Pulmonary artery endothelial cell (primary cell): ENCODE results near the gene VAMP3. TPM values are rescaled to one million over a fixed set of nuclear protein-coding genes. Genes with fewer than 3 reads are reported as not detected.
"Not testable (repeated sequence)": the region's sequence is repeated elsewhere in the genome, so short reads cannot be mapped to it uniquely, and the experiment has no call there.

ENCODE experiments used
- DNase-seq: peaks from one replicate; pipeline ENCODE4 v3.0.0-alpha.2; 2011; ENCODE audit warnings: low read depth, low spot score
- total RNA-seq: library from RNA; depleted of rRNA; stranded (reverse); fragments of >200 nt; gene quantifications from 2 replicates; pipeline ENCODE4 v1.2.3, GENCODE V29; 2014

Gene VAMP3
- total RNA-seq, 1 donor from 2014 or later, result 103 TPM

DNA sequence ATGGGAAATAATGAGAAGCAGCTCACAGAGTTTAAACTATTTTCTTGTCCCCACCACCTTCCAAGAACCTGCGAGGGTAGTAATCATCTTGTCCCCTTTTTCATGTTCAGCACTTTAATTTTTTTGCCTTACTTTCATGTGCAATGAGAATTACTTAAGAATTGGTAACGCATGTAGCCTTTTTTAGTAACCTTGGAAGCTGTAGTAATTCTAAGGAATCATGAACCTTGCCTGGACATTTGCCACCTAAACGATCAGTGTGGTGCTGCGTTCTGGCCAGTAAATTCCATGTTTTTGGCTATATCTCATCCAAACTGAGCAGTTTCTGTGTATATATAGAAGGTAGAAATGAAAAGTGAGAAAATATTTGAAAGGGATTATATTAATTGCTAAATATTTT lies 3.9 kb upstream of the VAMP3 start:
- no peak for DNase-seq

DNA sequence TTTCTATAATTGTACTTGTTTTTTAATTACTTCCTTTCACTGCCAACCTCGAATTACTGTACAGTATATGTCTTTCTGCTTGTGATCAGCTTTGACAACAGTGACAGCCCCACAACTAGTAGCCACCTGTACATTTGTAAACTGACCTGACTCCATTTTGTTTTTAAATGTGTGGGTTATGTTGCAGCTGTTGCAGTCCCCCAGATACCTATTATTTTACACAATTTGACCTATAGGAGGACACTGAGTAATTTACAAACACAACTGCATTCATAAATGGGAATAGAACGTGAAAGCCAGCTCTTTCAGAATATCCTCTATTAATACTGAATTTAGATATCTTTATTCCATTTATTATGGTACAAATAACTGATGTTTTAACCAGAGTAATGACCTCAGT lies 2.5 kb upstream of the VAMP3 start:
- no peak for DNase-seq

DNA sequence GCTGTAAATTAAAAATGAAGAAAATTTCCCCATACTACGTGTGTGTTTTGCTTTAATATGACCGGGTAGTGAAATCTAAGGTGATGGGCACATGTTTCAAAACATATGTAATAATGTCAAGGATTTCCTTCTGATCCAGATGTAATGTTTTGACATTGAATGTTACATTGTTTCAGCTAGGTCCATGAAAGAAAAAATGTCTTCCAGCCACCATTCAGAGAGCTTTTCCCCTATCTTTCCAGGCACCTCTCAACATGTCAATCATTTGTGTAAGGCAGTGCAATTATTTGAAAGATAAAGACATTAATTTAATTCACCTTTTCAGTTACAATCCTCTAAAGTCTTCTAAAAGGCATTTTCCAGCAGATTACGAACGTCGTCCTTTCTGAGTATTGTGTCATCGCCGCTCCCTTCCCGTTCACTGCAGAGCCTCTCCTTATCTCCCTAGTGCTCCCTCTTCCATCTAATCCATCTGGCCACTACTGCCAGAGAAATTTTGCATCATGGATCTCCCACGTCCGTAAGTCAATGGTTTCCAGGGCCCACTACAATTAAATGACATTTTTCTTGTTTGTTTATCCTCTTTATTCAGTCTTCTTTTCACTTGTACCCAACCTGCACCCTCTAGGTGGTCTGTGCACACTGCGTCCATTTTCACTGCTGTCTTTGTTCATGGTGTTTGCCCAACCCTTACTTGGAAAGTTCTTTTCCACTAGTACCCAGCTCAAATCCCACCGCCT lies 1.3 kb upstream of the VAMP3 start:
- DNase-seq, result no peak

DNA sequence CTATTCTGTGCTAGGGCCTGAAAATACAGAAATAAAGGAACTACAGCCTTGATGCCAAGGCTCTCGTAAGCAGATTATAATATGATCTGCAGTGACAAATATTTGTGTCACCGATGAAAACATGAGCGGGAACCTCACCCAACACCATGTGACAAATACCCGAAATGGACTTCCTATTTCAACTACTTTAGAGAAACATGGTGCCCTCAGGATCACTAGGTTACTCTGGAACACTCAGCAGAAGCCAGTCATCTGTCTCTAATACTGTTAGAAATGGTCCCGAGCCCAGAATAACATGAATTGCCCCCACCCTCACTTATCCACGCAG lies 463 bp upstream of the VAMP3 start:
- DNase-seq, result no peak

DNA sequence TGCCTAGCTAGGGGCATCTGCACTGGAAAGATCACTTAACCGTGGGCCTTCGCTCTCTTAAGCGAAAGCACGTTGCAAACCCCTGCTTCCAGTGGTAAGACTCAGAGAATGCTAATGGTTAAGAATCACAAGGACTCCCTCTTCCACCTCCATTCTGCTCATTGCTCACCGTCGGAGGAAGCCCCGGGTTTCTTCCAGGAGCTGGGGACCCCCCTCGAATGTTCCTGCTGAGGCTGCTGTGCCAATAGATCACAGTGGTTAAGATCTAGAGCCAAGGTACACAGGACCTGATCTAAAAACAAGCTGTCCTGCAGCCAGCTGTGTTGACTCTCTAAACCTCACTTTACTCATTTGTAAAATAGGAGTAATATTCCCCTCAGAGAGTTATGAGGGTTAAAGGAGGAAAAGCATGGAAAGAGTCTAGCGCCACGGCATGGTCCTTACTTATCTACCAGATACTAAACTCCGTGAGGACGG lies 765 bp downstream of the VAMP3 start:
- no peak for DNase-seq

DNA sequence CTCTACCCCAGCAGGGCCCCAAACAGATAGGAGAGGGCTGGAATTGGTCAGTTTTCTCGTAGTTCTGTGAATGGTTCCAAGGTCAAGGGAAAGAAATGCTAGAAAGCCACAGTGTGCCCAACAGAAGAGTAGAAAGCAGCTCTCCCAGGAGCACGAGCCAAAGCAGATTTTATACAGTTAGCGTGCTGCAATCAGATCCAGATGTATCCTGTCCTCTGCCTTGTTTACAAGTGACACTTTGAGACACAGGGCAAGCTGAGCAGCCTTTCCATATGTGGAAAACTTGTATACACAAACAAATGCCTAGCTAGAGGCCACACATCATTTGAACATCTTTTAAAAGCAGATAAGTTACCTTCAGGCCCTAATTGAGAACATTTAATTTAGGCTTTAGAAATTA lies 6.5 kb downstream of the VAMP3 start:
- DNase-seq, result no peak

DNA sequence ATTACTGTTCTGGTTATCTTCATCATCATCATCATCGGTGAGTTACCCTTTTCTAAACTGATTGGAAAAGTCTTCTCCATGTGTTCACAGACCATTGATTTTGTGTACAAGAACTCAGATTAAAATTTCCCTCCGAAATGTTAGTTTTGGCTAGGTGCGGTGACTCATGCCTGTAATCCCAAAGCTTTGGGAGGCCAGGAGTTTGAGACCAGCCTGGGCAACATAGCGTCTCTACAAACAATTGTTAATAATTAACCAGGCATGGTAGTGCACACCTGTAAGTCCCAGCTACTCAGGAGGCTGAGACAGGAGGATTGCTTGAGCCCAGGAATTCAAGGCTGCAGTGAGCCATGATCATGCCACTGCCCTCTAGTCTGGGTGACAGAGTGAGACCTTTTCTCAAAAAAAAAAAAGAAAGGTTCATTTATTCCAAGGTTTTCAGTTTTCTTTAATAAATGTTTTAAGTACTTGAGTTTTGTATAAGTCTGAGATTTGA lies 7.1 kb downstream of the VAMP3 start:
- DNase-seq, result no peak

DNA sequence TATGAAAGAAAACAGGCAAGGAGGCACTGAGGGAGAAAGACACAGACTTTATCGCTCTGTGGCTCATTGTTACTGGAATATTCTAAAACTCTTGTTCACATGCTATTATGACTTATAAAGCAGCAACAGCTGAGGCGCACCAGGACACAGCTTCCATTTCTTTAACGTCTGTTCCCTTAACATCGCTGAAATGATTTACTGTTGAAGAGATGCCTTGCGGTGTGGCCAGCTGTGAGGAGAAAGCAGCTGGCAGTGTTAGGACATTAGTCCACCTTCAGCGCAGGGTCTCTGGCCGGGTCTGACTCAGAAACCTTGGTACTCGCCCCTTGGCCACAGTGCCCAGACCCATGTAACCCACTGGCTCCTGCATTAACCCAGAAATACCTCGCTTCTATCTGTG lies 9.9 kb downstream of the VAMP3 start:
- DNase-seq, result no peak

DNA sequence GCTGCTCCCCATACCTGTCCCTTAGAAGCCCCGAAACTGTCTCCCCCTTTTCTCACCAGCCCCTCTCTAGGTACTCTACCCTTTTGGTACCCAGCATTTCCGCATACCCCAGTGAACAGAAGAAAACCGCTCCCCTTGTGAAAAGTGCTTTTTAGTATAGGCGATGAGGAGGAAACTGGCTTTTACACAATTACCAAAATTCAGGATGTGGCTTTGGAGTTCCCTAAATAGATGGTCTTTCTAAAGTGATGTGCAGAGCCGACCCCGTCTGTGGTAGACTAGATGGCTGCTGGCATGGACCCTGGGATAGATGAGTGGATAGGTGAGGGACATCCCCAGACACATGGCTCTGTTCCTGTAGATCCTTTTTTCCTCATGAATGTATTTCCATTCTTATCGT lies 10.4 kb downstream of the VAMP3 start:
- no peak for DNase-seq

DNA sequence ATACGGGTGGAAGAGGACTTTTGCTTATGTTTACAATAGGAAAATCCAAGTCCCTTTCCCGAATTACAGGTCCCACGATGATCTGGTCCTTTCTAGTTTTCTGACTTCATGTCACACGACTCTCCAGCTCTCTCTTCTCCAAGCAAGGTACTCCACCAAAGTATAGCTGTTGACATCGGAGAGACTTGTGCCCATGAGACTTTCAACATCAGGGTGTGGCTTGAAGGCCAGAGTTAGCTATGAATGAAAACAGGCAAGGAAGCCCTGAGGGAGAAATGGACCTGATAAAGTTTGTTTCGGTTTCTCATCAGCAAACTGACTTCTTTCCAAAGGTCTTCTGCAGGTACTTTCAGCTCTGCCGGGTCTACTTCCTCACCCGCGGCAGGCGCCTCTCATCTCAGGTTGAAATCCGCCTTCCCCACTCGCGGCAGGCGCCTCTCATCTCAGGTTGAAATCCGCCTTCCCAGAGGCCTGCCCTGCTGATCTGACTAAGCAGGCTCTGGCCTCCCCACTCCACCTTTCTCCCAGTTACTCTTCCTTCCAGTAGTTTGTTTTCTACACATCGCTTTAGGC lies 10.9 kb downstream of the VAMP3 start:
- no peak for DNase-seq

DNA sequence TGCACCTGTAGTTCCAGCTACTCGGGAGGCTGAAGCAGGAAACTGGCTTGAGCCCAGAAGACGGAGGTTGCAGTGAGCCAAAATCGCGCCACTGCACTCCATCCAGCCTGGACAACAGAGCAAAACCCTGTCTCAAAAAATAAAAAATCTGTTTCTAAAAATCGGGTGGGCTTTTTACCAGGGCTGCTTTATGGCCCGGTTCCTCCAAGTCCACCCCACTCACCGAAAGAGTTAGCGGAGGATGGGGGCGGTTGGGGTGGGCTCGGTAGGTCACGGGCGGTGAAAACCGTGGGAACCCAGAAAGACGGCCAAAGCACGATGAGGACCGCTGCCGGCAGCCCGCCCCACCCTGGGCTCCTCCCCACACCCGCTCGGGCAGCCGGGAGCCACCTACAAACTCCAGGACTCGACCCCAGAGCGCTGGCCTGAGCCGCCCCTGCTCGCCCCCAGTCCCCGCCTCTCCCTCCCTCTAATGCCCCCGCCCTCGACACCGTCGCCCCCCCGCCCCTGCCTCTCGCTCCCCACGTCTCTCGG lies 12.1 kb downstream of the VAMP3 start:
- no peak for DNase-seq

DNA sequence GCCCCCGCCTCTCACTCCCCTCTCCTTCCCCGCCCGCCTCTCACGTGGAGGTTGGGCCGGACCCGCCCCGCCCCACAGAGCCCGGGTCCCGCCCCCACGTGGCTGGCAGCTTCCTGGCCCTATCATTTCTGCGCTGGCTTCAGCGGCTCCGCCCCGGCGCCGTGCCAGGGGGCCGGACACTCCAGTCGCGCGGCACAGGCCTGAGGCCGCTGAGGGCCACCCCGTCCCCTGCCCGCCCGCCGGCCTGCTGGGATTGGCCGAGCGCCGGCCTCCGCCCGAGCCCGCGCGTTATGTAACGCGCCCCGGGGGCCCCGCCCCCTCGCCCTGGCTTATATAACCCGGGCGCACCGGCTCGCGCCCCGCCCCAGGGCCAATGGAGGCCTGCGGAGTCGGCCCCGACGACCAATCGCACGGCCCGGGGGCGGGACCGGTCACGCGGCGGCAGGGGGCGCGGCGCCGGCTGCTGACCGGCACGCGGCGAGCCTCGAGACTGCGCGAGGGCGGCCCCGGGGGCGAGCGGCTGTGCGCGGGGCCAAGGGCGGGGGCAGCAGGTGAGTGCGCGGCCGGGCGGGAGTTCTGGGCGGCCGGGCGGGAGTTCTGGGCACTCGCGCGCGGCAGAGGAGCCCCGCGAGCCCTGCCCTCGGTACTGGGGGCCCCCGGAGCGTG lies 12.9 kb downstream of the VAMP3 start, which contains the start of gene PER3:
Gene PER3 (plus strand): TSS at position 466 of the 666 bp plus-strand sequence. CDS start 587 bp downstream, outside the sequence.
- DNase-seq, result peak; percentile 86

DNA sequence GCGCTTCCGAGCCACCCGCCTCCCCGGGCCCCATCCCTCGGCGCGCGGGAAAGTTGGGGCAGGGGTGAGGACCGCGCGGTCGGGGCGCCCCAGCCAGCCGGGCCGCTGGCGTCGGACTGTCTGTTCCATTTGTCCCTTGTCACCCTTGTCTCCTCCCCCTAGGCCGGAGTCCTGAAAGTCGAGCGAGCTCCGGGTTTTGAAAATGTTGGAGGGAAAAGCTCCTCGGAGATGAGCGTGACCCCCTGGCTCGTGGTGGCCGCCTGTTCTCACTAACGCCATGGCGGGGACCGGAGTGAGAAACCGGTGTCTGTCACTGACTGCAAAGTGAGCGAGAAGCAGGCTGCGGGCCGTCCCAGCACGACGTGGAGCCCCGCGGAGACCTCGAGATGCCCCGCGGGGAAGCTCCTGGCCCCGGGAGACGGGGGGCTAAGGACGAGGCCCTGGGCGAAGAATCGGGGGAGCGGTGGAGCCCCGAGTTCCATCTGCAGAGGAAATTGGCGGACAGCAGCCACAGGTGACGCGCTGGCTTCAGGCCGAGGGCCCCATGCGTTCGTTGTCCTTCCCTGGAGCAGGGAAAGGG lies 13.5 kb downstream of the VAMP3 start:
- no peak for DNase-seq

DNA sequence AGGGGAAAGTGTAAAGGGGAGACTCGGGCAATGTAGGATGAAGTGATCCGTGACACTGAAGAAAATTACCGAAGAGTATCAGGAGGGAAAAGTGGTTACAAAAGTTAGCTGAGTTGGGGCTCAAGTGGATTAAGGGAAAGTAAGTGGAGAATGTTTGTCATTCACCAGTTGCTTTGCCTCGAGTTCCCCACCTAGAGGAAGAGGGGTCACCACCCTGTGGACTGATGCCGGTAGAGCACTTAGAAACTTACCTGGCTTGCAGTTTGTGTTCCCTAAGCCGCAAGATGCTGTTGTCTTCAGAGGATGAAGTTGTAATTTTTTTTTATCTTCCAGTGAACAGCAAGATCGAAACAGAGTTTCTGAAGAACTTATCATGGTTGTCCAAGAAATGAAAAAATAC lies 14.0 kb downstream of the VAMP3 start:
- no peak for DNase-seq

DNA sequence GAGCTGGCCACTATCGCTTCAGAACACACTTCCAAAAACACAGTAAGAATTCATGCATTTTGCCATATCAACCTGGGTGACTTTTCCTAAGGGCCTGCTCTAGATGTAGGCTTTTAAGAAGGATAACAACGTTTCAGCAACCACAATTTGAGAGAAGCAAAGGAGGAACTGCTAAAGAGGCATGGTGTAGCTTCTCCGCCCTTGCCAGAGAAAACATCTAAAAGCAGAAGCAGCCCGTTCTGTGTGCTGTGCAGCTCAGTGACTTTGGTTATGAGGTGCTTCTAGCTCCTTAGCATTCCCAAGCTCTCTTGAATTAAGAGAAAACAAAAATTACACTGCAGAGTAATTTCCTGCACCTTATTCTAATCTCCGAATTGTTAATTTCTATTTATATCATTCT lies 15.7 kb downstream of the VAMP3 start:
- DNase-seq, result no peak

DNA sequence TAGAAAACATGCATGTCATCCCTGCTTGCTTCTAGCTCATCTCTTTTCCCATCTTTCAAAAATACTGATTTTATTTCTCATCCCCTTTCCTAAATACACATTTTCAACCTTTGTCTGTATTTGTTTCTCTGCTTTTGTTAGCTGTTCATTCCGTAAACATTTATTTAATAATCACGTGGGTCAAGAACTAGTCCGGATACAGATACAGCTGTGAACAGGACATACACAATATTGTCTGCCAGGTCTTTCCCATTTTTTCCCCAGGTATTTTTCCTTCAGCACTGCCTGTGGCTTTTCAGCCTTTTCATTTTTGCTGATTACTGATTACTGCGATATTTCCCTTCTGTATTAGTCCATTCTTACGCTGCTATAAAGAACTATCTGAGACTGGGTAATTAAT lies 18.7 kb downstream of the VAMP3 start:
- DNase-seq, result no peak

DNA sequence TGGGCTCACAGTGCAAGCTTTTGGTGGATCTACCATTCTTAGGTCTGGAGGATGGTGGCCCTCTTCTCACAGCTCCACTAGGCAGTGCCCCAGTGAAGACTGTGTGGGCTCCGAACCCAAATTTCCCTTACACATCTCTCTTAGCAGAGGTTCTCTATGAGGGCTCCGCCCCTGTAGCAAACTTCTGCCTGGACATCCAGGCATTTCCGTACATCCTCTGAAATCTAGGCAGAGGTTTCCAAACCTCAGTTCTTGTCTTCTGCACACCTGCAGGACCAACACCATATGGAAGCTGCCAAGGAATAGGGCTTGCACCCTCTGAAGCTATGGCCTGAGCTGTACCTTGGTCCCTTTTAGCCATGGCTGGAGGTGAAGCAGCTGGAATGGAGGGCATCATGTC lies 19.9 kb downstream of the VAMP3 start:
- not testable (repeated sequence) for DNase-seq

DNA sequence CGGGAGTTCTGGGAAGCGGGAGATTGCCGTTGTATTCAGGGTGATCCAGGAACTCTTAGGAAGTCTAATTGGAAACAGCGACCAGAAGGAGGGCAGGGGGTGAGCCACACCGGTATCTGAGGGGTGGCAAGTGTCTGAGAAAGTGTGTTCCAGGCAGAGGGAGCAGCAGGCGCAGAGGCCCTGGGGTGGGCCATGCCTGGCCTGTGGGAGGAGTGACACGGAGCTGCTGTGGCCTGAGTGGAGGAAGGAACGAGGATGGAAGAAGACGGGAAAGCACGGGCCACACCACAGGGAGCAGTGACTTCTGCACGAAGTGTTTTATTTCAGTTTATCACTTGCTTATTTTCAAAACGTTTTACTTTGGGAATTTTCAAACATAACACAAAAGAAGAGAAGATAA lies 24.3 kb downstream of the VAMP3 start:
- DNase-seq, result no peak

DNA sequence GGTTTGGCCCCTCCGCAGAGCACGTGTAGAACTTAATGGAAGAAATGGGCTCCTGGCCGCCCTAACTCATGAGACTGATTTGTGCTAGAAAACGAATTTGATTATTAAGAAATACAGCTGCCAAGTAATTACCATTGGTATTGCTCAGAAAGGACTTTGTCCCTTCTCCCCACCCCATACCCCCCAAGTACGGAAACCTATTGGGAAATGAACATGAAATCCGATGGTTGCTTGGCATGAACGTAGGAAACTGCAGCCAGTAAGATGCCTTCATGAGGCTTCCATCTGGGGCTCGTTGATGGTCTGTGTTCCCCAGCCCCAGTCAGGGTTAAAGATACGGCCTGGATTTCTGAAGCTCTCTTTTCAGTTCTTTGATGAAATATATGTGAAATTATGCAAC lies 34.4 kb downstream of the VAMP3 start:
- no peak for DNase-seq

DNA sequence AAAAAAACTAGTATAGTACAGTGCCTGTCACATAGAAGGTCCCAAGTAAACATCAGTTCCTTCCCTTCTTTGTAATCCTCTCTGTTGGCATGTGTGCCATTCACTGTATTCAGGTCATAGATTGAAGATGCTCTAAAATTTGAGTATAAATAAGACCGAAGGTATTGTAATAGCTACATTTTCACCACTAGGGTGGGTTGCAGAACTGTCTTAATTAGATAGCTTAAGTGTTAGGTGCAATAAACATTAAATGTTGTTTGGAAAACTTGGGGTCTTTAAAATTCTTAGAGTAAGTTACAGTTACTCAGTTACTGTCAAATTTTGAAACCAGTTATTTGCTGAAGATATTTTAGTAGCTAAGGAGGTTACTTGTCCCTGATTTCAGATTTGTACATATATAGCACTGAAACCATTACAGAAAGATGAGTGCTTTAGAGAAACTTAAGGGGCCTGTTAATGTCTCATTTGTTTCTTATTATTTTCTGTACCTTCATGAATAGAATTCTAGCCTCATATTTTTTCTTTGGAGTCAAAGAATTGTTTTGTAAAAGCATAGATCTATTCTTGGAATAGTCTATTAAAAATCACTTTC lies 37.3 kb downstream of the VAMP3 start:
- no peak for DNase-seq

DNA sequence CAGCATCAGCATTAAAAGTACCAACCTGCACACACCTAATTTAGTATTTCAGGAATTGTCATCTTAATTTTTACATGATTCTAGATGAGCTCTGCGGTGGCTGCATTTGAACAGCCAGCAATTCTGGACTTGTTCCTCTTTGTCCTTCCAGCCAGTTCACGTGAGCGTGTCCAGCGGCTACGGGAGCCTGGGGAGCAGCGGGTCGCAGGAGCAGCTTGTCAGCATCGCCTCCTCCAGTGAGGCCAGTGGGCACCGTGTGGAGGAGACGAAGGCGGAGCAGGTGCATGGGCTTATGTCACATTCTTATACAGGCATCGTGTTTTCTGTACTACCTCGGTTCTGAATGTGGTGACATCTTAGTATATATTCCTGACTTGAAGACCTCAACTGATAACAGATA lies 38.6 kb downstream of the VAMP3 start:
- DNase-seq, result no peak

DNA sequence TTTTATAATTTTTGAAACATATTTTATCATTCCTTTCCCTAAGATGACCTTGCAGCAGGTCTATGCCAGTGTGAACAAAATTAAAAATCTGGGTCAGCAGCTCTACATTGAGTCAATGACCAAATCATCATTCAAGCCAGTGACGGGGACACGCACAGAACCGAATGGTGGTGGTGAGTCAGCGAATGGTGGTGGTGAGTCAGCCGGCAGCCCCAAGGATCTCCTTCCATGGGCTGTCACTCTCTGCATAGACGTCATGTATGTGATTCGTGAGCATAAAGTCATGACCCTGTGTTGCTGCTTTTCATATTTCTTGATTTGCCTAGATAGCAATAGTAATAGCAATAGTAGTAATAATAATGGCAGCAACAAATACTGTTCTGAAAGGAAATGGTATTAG lies 39.3 kb downstream of the VAMP3 start:
- peak; percentile 22 for DNase-seq
